AG09319 (cell line): ENCODE measurements around the gene VSX2.

Experiments
- DNase-seq: peaks from one replicate; pipeline ENCODE4 v3.0.0-alpha.2; 2010; ENCODE audit warnings: low read depth; ENCODE audit errors: extremely low read depth
- TF ChIP-seq, protein P1 (sequence below): IDR thresholded peaks from 2 replicates; pipeline ENCODE4 v1.5.1; 2011; ENCODE audit warnings: low read depth, mild to moderate bottlenecking, inconsistent platforms, low read length, moderate library complexity

VSX2 gene

DNA sequence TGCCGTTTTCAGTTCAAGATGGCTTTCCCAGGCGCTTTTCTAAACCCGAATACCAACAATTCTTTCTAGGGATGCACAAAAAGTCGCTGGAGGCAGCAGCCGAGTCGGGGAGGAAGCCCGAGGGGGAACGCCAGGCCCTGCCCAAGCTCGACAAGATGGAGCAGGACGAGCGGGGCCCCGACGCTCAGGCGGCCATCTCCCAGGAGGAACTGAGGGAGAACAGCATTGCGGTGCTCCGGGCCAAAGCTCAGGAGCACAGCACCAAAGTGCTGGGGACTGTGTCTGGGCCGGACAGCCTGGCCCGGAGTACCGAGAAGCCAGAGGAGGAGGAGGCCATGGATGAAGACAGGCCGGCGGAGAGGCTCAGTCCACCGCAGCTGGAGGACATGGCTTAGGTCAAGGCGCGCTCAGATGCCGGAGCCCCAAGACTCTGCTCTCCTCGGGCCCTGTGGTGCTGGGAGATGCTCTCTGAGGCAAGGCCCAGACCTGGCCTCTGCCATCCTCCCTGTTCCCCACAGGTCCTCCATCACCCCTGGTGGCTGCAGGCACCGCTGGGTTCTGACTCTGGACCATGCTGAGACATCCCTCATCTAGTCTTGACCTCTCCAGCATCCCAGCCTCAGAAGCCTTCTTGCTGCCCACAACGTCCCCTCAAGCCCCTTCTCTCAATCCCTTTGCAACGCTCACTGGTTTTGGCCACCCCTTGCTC is 21.4 kb downstream of the VSX2 start:
- TF ChIP-seq, protein P1, sequence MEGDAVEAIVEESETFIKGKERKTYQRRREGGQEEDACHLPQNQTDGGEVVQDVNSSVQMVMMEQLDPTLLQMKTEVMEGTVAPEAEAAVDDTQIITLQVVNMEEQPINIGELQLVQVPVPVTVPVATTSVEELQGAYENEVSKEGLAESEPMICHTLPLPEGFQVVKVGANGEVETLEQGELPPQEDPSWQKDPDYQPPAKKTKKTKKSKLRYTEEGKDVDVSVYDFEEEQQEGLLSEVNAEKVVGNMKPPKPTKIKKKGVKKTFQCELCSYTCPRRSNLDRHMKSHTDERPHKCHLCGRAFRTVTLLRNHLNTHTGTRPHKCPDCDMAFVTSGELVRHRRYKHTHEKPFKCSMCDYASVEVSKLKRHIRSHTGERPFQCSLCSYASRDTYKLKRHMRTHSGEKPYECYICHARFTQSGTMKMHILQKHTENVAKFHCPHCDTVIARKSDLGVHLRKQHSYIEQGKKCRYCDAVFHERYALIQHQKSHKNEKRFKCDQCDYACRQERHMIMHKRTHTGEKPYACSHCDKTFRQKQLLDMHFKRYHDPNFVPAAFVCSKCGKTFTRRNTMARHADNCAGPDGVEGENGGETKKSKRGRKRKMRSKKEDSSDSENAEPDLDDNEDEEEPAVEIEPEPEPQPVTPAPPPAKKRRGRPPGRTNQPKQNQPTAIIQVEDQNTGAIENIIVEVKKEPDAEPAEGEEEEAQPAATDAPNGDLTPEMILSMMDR: no peak
- no peak for DNase-seq

DNA sequence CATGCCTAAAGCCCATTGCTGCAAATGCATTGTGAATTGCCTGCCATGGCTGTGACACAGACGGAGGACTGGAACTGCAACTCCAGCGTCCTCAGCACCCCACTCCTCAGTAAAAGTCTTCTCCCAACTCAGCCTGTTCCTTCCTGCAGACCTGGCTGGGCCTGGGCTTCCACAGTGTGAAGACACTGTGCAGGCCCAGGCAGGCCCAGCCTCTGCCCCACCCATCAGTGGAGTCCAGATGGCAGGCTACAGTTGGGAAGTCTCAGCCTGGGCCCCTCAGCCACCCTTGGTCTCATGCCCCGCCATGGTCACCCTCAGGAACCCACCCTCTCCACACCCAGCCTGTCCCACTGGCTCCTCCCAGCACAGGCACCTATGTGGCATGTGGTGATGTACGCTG is 22.0 kb downstream of the VSX2 start:
- TF ChIP-seq, protein P1: no peak
- DNase-seq: no peak

DNA sequence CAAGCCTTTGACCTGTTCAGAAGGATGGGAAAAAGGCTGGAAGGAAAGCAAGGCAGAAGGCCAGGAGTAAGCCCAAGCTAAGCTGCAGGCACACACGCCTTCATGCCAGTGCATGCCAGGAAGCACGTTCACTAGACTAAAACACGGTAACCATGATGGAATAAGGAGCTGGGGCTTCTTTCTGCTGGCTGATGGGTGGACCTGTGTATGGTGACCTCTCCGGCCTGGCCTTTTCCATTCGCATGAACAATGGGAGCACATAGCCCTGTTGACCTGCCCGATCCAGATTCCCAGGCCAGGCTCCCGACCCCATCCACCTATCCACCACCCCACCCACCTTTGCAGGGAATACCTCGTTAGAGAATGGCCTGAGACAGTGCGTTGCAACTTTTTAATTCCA is 22.8 kb downstream of the VSX2 start:
- TF ChIP-seq, protein P1: no peak
- DNase-seq: no peak

DNA sequence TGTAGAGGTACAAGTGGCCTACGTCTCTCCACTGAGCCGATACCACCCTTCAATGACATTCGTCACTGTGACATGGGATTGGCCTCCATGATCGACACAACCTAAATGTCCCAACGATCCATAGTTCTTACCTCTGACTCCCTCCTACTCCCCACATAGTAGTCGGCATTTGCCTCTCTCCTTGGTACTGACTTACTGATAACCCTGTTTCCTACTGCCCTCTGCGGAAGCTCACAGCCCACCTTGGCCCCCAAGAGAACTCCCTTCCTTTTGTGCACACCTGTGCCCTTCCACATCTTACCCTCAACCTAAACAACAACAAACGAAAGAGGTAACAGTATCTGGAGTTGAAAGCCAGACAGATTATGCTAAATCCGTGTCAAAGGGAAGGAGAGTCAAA is 23.9 kb downstream of the VSX2 start:
- DNase-seq: no peak
- TF ChIP-seq, protein P1: no peak

DNA sequence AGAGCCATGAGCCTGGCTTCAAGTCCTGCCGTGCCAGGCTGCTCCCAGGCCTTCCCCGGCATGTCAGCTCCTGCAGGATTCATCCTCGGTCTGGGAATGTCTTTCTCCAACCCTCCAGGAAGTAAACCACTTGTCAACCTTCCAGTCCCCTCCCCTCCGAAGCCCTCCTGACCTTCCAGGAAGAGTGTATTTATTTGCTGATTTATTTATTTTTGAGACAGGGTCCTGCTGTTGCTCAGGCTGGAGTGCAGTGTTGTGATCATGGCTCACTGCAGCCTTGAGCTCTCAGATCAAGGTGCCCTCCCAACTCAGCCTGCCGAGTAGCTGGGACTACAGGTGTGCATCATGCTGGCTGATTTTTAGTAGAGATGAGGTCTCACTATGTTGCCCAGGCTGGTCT is 24.7 kb downstream of the VSX2 start:
- TF ChIP-seq, protein P1: no peak
- DNase-seq: no peak

DNA sequence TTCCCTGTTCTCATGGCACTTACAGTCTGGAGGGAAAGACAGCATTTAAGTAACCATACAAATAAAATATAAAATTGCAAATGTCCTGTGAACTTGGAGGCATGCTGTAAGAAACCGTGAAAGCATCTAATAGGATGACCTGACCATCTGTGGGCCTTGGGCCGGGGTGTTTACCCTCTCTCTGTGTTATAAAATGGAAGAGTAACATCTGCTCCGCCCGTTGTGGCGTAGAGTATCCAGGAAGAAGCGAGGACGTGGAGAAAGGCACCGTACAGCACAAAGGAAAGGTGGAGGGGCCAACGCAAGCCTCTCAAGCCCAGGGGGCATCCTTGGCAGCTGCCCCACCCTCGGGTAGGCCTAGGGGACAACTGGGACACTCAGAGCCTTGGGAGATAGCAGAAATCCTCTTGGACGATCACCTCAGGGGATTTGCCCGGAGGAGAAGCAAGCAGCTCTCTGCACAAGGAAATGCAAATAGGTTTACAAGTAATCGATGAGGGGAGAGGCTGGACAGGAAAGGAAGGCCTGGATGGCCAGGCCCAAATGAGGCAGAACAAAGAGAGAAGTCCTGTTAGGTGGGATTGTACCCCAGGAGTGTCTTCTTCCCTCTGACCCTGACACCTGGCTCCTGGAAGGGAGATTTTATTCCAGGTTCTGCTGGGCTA is 26.2 kb downstream of the VSX2 start:
- no peak for DNase-seq
- TF ChIP-seq, protein P1: no peak

DNA sequence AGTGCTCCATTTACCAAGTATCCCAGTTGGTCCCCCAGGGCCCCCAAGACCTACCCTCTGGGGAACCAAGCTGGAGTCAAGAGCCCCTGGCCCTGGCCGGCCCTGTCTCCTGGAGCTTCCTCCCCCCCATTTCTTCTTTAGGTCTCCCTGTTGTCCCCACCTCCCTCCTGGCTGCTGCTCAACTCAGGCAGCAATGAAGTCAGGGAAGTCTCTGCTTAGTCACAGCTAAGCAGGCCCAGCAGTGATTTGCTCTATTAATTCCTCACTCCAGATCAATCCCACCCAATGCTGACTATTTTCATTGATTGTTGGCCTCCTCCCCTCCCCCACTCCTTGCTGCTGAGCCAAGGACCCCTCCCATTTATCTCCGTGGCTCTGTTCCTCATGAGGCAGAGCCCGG is 28.3 kb downstream of the VSX2 start:
- TF ChIP-seq, protein P1: no peak
- no peak for DNase-seq

DNA sequence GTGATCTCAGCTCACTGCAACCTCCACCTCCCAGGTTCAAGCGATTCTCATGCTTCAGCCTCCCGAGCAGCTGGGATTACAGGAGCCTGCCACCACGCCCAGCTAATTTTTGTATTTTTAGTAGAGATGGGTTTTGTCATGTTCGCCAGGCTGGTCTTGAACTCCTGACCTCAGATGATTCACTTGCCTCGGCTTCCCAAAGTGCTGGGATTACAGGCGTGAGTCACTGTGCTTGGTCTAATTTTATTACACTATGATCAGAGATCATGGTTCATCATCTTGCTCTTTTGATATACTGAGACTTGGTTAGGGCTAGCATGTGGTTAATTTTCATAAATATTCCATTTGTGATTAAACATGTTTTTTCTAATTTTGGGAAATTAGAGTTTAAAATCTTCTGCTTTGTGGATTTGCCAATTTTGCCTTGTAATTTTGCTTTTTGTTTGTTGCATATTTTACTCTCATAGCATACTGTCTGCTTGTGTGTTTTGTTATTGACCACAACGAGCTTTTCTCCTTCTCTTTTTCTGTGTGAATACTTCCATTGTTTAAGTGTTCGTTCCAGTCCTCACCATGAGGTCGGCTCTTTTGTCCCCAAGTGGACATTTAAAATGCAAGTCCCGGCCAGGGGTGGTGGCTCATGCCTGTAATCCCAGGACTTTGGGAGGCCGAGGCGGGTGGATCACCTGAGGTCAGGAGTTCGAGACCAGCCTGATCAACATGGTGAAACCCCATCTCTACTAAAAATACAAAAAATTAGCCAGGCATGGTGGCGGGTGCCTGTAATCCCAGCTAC is 31.3 kb downstream of the VSX2 start:
- peak; percentile 18 for DNase-seq
